ENCODE data around the gene TMEM259. TPM values are rescaled to one million over a fixed set of nuclear protein-coding genes. Genes with fewer than 3 reads are reported as not detected.

TMEM259 gene
- total and polyA plus RNA-seq, 2 of the 13 experiments (the other 11 are each of a cell fraction or from before 2014, with no cell fraction given): 64.7 to 164 TPM

GRCh38 chr19:1000095-1000494, 20.8 kb downstream of the TMEM259 start, which contains the start of gene GRIN3B (continued):
- TF ChIP-seq ZBTB26 (CRISPR knock-in tag; IDR thresholded peaks at IDR 0.05; ENCODE audit: borderline replicate concordance): no peak
- TF ChIP-seq SPEN (CRISPR knock-in tag; IDR thresholded peaks at IDR 0.05; ENCODE audit: low read depth): no peak
- no peak for TF ChIP-seq MTERF4 (CRISPR knock-in tag; IDR thresholded peaks at IDR 0.05)
- no peak for TF ChIP-seq ZNF34 (CRISPR knock-in tag; IDR thresholded peaks at IDR 0.05; ENCODE audit: borderline replicate concordance)
- TF ChIP-seq RFX3 (CRISPR knock-in tag; IDR thresholded peaks at IDR 0.05): no peak
- TF ChIP-seq FOXK2 (IDR thresholded peaks at IDR 0.05): no peak
- TF ChIP-seq RFXANK (CRISPR knock-in tag; IDR thresholded peaks at IDR 0.05): no peak
- TF ChIP-seq SUZ12 (IDR thresholded peaks at IDR 0.05; ENCODE audit: low read depth, low read length): no peak
- TF ChIP-seq ZSCAN21 (CRISPR knock-in tag; IDR thresholded peaks at IDR 0.05; ENCODE audit: borderline replicate concordance): peak; percentile 41; the same call in 1 of the 2 replicates
- TF ChIP-seq CREM (IDR thresholded peaks at IDR 0.05): no peak
- no peak for TF ChIP-seq CREM (CRISPR knock-in tag; IDR thresholded peaks at IDR 0.05)
- no peak for TF ChIP-seq SALL2 (CRISPR knock-in tag; IDR thresholded peaks at IDR 0.05)
- TF ChIP-seq HINFP (CRISPR knock-in tag; IDR thresholded peaks at IDR 0.05; ENCODE audit: low read depth): no peak
- no peak for TF ChIP-seq ZFP82 (CRISPR knock-in tag; IDR thresholded peaks at IDR 0.05; ENCODE audit: borderline replicate concordance)
- TF ChIP-seq ZNF589 (CRISPR knock-in tag; conservative IDR thresholded peaks at IDR 0.05): no peak
- TF ChIP-seq ZNF879 (CRISPR knock-in tag; IDR thresholded peaks at IDR 0.05): no peak
- TF ChIP-seq ARID4A (CRISPR knock-in tag; IDR thresholded peaks at IDR 0.05; ENCODE audit: borderline replicate concordance): peak; percentile 69; the same call in 1 of the 2 replicates
- TF ChIP-seq DZIP1 (CRISPR knock-in tag; IDR thresholded peaks at IDR 0.05): no peak
- no peak for TF ChIP-seq ZNF362 (CRISPR knock-in tag; IDR thresholded peaks at IDR 0.05; ENCODE audit: borderline replicate concordance)
- TF ChIP-seq SSRP1 (CRISPR knock-in tag; IDR thresholded peaks at IDR 0.05): no peak

Measured in HepG2 (cell line).